ENCODE results near the gene HLCS.

The HLCS gene

DNA sequence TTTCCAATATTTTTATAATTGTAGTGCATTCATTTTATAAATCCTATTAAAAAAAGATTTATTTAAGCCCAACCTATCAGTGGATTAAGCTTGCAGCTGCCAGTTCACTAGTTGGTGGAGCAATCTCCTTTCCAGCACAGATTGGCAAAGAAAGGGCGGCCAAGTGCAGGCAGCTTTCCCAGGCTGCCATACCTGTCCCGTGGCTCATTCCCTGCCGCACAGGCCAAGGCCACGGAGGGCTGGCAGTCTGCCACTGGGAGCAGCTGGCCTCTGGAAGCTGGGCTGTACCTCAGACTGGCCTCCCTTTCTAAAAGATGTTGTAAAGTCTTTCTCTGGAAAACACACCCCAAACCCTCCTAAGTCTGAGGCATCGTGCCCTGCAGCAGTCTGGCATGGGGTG lies 193.4 kb downstream of the HLCS start:
- no peaks in the 10 kb centered on the region for H3K9me3 Mint-ChIP-seq
- H3K4me1 Mint-ChIP-seq (ENCODE audit: low read depth), result no peaks in the 10 kb centered on the region
- H3K27ac Mint-ChIP-seq, result no peak overlapping the region
- H3K27me3 Mint-ChIP-seq, result no peaks in the 10 kb centered on the region
- no peak overlapping the region for H3K4me3 Mint-ChIP-seq
- H3K36me3 Mint-ChIP-seq (ENCODE audit: low read depth), result no peaks in the 10 kb centered on the region

DNA sequence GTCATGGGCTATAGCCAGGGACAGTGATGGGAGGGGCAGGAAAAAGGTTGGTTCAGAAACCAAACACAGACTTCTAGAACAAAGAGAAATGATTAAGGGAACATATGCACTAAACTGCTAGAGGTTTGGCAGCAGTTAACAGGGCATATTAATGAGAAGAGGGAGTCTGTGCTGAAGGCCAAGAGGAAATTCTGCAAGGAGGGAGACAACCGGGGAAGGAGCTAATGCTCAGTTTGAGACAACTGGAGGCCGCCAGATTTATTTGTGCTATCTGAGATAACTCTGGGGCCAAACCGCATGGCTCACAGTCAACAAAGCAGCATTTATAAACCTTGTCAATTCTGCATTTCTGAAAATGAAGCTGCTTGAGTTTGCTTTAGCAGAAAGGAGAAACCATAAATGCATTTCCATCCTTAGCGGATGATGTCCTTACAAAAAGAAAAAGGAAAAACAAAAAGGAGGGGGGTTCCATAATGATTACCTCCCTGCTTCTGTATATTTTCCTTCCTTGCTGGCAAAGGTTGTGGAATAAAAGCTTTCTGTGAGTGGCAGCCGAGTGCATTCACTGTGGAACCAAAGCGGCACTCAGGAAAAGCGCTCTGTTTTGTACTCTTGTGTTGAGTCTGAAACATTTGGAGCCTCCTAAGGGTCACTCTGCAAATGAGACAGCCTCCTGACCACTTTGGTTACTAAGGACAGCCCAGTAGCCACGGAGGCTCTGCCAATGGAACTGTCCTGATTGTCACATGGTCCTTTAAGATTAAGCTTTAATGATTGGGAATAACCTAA lies 197.2 kb downstream of the HLCS start:
- Mint-ChIP-seq H3K36me3 (ENCODE audit: low read depth) (peaks cover 7% of the 10 kb centered on the region), H3K4me3 (no peak overlapping the region), H3K27me3 (no peaks in the 10 kb centered on the region), H3K27ac (no peak overlapping the region), H3K9me3 (no peaks in the 10 kb centered on the region), H3K4me1 (ENCODE audit: low read depth) (no peaks in the 10 kb centered on the region)

DNA sequence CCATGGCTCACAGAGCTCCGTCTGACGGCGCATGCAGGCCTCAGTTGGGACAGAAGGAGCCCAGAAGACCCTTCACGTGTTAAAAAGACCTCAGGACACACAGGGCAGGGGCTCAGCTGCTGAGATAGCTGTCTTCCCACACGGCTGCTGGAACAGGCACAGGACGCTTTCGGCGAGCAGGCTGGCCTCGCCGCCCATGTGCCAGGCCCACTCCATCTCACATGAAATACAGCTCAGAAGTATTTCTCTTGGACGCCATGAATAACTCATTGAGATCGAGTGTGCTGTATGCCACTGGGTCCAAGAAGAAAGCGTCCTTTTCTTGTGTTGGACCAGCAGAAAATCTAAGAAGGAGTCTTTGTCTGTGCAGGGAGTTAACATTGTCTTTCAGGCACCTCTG lies 198.0 kb downstream of the HLCS start:
- Mint-ChIP-seq H3K36me3 (ENCODE audit: low read depth) (peaks cover 7% of the 10 kb centered on the region), H3K4me3 (no peak overlapping the region), H3K27me3 (no peaks in the 10 kb centered on the region), H3K4me1 (ENCODE audit: low read depth) (no peaks in the 10 kb centered on the region), H3K27ac (no peak overlapping the region), H3K9me3 (no peaks in the 10 kb centered on the region)

DNA sequence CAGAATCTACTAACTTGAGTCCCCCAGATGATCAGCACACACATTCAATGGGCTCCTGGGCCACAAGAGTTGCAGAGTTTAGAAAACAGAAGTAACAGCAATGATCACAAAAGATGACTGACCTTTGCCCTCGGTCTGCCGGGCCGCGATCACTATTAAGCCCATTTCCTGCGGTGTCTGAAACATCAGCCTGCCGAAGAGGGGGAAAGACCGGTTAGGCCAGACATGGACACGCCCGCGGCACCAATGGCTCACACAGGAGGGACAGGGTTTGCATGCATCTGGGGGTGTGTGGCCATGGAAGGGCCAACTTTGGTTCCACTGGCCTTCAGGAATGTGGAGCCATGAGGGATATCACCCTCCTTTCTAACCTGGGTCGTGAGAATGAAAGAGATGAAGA lies 199.4 kb downstream of the HLCS start:
- no peak overlapping the region for H3K4me3 Mint-ChIP-seq
- no peaks in the 10 kb centered on the region for H3K27me3 Mint-ChIP-seq
- peaks cover 12% of the 10 kb centered on the region for H3K36me3 Mint-ChIP-seq (ENCODE audit: low read depth)
- no peak overlapping the region for H3K27ac Mint-ChIP-seq
- no peaks in the 10 kb centered on the region for H3K4me1 Mint-ChIP-seq (ENCODE audit: low read depth)
- no peaks in the 10 kb centered on the region for H3K9me3 Mint-ChIP-seq

- Mint-ChIP-seq H3K9me3 (no peaks in the 10 kb centered on the region), H3K4me1 (ENCODE audit: low read depth) (no peaks in the 10 kb centered on the region), H3K27me3 (no peaks in the 10 kb centered on the region), H3K4me3 (no peak overlapping the region), H3K36me3 (ENCODE audit: low read depth) (peaks cover 12% of the 10 kb centered on the region), H3K27ac (no peak overlapping the region)
Measured at GRCh38 chr21:36766511-36766910, 200.0 kb downstream of the HLCS start.

- Mint-ChIP-seq H3K4me3 (no peak overlapping the region), H3K27me3 (no peaks in the 10 kb centered on the region), H3K9me3 (no peaks in the 10 kb centered on the region), H3K36me3 (ENCODE audit: low read depth) (peaks cover 12% of the 10 kb centered on the region), H3K27ac (no peak overlapping the region), H3K4me1 (ENCODE audit: low read depth) (no peaks in the 10 kb centered on the region)
Measured at GRCh38 chr21:36765229-36765628, 201.2 kb downstream of the HLCS start.

DNA sequence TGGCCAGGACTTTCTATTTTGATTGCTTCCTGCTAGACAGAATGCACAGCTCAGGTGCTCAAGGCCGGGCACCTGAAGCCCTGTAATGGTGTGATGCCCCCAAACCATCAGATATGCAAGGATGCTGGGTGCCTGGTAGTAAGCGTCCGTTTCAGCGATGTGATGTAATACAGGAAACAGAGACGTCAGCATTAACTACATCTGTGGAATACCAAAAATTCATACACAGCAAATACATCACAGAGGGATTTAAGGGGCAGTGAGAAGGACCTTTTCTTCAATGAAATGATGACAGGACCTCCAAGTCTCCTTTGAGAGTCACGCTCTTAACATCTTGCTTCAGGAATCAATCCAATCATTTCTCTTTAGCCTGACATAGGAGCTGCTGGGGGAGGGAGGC lies 203.2 kb downstream of the HLCS start:
- Mint-ChIP-seq H3K27me3 (no peaks in the 10 kb centered on the region), H3K9me3 (no peaks in the 10 kb centered on the region), H3K4me3 (no peak overlapping the region), H3K27ac (no peak overlapping the region), H3K36me3 (ENCODE audit: low read depth) (peaks cover 15% of the 10 kb centered on the region), H3K4me1 (ENCODE audit: low read depth) (no peaks in the 10 kb centered on the region)

DNA sequence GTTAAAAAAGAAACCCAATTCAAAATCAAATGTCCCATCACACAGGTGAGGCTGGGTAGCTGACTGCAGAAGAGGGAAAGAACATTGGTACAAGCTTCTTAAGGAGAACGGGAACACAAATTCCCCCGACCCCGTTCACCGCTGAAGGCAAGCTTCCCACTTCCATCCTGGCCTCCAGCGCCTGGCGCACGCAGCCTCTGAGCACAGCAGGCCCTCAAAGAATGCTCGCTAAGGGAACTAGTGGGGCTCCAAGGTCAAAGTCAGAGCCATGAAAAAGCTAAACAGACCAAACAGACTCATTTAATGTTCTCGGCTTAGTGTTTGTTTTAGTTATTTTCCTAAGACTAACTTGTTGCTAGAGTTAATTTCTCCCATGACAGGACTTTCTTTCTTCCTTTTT lies 203.8 kb downstream of the HLCS start:
- H3K27me3 Mint-ChIP-seq, result no peaks in the 10 kb centered on the region
- H3K4me1 Mint-ChIP-seq (ENCODE audit: low read depth), result no peaks in the 10 kb centered on the region
- no peak overlapping the region for H3K27ac Mint-ChIP-seq
- H3K9me3 Mint-ChIP-seq, result no peaks in the 10 kb centered on the region
- no peak overlapping the region for H3K4me3 Mint-ChIP-seq
- peaks cover 15% of the 10 kb centered on the region for H3K36me3 Mint-ChIP-seq (ENCODE audit: low read depth)

- Mint-ChIP-seq H3K27me3 (no peaks in the 10 kb centered on the region), H3K36me3 (ENCODE audit: low read depth) (peaks cover 17% of the 10 kb centered on the region)
Measured at GRCh38 chr21:36761685-36762084, 204.8 kb downstream of the HLCS start.

GRCh38 chr21:36759348-36760083 lies 207.0 kb downstream of the HLCS start:
- Mint-ChIP-seq H3K9me3 (no peaks in the 10 kb centered on the region), H3K36me3 (ENCODE audit: low read depth) (peaks cover 27% of the 10 kb centered on the region), H3K27me3 (no peaks in the 10 kb centered on the region), H3K4me3 (no peak overlapping the region), H3K4me1 (ENCODE audit: low read depth) (no peaks in the 10 kb centered on the region), H3K27ac (no peak overlapping the region)

More at GRCh38 chr21:36761685-36762084, 204.8 kb downstream of the HLCS start:
- no peaks in the 10 kb centered on the region for H3K4me1 Mint-ChIP-seq (ENCODE audit: low read depth)
- no peak overlapping the region for H3K27ac Mint-ChIP-seq
- no peaks in the 10 kb centered on the region for H3K9me3 Mint-ChIP-seq
- no peak overlapping the region for H3K4me3 Mint-ChIP-seq

DNA sequence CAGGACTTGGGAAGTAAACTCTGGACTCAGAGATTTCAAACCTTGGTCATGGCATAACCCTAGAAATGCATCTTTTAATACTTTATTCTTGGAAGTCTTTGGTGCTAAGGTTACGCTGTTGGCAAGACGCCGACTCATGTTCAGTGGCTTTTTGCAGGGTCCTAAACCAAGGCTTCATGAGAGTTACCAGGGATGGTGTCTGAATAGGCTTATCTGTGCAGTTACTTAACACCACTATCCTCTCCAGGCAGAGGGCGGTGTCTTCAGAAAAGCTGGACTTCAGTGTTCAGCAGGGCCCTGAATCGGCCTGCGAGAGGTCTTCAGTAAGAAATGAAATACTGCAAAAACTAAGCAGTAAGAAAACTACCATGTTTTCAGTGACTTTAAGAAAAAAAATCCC lies 209.3 kb downstream of the HLCS start:
- H3K36me3 Mint-ChIP-seq (ENCODE audit: low read depth), result peaks cover 36% of the 10 kb centered on the region
- no peaks in the 10 kb centered on the region for H3K4me1 Mint-ChIP-seq (ENCODE audit: low read depth)

DNA sequence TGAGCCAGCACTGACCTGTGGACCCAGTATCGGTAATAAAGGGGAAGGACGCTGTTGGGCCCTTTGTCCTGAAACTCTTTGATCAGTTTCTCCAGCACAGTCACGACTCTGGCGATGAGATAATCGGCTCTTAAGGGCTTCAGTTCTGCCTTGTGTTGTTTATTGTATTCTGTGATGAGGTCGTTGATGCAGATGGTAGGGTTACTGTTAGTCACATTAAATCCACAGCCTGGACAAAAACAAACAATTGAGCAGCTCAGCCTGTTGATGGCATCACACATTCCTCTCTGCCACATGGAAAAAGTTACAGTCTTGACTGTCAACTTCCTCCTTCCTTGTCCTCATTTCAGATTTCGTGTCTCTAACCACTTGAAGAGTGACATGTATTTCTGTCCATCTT lies 209.9 kb downstream of the HLCS start:
- Mint-ChIP-seq H3K4me1 (ENCODE audit: low read depth) (no peaks in the 10 kb centered on the region), H3K27ac (no peak overlapping the region), H3K9me3 (no peaks in the 10 kb centered on the region), H3K4me3 (no peak overlapping the region), H3K36me3 (ENCODE audit: low read depth) (peaks cover 36% of the 10 kb centered on the region), H3K27me3 (no peaks in the 10 kb centered on the region)

More for the DNA sequence above, 209.3 kb downstream of the HLCS start:
- Mint-ChIP-seq H3K9me3 (no peaks in the 10 kb centered on the region), H3K27ac (no peak overlapping the region), H3K27me3 (no peaks in the 10 kb centered on the region), H3K4me3 (no peak overlapping the region)

- Mint-ChIP-seq H3K4me3 (no peak overlapping the region), H3K9me3 (no peaks in the 10 kb centered on the region), H3K4me1 (ENCODE audit: low read depth) (no peaks in the 10 kb centered on the region), H3K27me3 (peaks cover under 1% of the 10 kb centered on the region), H3K36me3 (ENCODE audit: low read depth) (peaks cover 41% of the 10 kb centered on the region), H3K27ac (no peak overlapping the region)
Measured at GRCh38 chr21:36754241-36754898, 212.1 kb downstream of the HLCS start.

DNA sequence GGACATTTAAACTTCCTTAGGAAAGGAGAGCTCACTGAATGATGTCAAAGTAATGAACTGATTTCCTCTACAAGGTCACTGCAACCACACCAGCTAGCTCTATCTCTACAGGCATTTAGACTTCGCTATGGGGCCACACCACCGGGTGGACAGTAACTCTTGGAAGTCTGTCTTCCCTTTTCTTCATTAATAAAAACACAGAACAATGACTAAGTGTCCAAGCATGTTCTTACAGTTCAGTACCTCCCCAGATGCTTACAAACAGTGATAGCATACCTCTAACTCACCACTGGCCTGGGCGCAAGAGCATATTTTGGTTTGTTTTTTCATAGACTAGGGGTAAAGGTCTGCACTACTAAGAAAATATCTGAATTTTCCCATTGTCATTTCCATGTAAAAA lies 212.9 kb downstream of the HLCS start:
- H3K36me3 Mint-ChIP-seq (ENCODE audit: low read depth), result peaks cover 41% of the 10 kb centered on the region

DNA sequence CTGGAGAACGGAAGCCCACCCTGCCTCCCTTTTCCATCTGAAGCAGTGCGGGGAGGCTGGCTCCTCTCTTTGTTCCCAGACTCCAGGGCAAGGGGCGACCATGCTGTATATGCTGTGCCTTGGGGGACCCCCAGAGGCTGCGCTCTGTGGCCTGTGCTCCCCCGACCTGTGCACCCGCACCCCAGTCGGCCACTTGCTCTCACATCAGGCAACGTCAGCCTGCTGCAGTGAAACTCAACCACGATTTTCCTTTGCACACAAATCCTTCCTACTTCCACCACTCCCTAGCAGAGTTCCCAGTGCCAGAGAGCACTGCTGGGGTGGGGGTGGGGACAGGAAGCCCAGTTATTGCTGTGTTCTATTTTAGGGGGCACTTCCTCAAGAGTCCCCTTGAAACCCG lies 215.1 kb downstream of the HLCS start:
- Mint-ChIP-seq H3K27me3 (peaks cover 24% of the 10 kb centered on the region), H3K27ac (no peak overlapping the region), H3K4me3 (no peak overlapping the region), H3K9me3 (no peaks in the 10 kb centered on the region), H3K36me3 (ENCODE audit: low read depth) (peaks cover 39% of the 10 kb centered on the region), H3K4me1 (ENCODE audit: low read depth) (peaks cover 15% of the 10 kb centered on the region)

More for the DNA sequence above, 212.9 kb downstream of the HLCS start:
- no peak overlapping the region for H3K27ac Mint-ChIP-seq
- peaks cover 2% of the 10 kb centered on the region for H3K4me1 Mint-ChIP-seq (ENCODE audit: low read depth)
- H3K9me3 Mint-ChIP-seq, result no peaks in the 10 kb centered on the region
- H3K27me3 Mint-ChIP-seq, result peaks cover 9% of the 10 kb centered on the region
- no peak overlapping the region for H3K4me3 Mint-ChIP-seq

Measured in stimulated activated naive CD8-positive, alpha-beta T cell treated with anti-CD3 and anti-CD28 coated beads, Interleukin-15, Interleukin-2, amounts not matched to agents 100 ng/mL and 50 ng/mL, for 24 hours (primary cell).